ENCODE data around the gene RNF144B. TPM values are rescaled to one million over a fixed set of nuclear protein-coding genes. Genes with fewer than 3 reads are reported as not detected.

Gene RNF144B
- total and polyA plus RNA-seq, 2 experiments from 2014 or later, result 0.48 to 1.1 TPM

DNA sequence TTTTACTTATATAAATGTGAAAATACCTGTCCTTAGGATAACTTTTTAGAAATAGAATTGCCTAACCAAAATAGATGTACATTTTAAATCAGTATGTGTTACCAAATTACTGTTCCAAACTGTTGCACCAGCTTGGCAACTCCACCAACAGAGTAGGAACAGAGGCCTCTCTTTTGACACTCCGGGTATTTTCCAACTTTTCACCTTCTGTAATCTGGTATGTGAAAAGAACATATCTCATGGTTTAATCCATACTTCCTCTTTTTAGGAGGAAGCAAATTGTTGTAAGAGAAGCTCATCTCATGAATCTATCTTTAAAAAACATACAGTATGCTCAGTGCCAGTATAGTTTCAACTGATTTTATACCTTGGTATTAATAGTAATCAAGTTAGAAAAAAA is 24.9 kb downstream of the RNF144B start:
- Histone ChIP-seq H3K9me3 (ENCODE audit: low read depth) (no peaks in the 10 kb centered on the region), H3K4me3 (no peak overlapping the region), H3K27ac (no peak overlapping the region), H3K27me3 (no peaks in the 10 kb centered on the region), H3K4me1 (ENCODE audit: low read depth) (no peaks in the 10 kb centered on the region), H3K36me3 (no peaks in the 10 kb centered on the region)
- TF ChIP-seq, protein P1, sequence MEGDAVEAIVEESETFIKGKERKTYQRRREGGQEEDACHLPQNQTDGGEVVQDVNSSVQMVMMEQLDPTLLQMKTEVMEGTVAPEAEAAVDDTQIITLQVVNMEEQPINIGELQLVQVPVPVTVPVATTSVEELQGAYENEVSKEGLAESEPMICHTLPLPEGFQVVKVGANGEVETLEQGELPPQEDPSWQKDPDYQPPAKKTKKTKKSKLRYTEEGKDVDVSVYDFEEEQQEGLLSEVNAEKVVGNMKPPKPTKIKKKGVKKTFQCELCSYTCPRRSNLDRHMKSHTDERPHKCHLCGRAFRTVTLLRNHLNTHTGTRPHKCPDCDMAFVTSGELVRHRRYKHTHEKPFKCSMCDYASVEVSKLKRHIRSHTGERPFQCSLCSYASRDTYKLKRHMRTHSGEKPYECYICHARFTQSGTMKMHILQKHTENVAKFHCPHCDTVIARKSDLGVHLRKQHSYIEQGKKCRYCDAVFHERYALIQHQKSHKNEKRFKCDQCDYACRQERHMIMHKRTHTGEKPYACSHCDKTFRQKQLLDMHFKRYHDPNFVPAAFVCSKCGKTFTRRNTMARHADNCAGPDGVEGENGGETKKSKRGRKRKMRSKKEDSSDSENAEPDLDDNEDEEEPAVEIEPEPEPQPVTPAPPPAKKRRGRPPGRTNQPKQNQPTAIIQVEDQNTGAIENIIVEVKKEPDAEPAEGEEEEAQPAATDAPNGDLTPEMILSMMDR (IDR thresholded peaks at IDR 0.05; ENCODE audit: low read depth, low read length), result no peak
- no peak for DNase-seq (ENCODE audit: low read depth in 1 of 2, low spot score in 1 of 2)

DNA sequence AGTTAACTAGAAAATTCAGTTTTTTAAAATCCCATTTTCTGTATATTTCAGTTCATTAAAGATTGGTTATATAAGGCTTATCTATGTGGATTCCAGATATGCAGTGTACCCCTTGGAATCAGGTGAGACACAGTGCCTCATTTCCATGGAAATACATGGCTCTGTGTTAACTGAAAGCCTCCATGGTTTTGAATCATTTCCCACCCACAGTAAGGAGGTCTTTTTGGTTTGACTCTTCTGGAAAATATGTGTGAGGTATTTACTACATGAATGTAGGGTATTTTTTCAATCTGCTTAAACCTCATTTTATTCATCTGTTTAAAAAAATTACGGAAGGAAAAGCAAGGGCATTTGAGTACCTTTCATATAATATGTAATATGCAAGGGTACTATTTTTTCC is 25.5 kb downstream of the RNF144B start:
- no peak for DNase-seq (ENCODE audit: low read depth in 1 of 2, low spot score in 1 of 2)
- TF ChIP-seq, protein P1 (IDR thresholded peaks at IDR 0.05; ENCODE audit: low read depth, low read length), result no peak
- no peak overlapping the region for H3K27ac ChIP-seq
- H3K4me1 ChIP-seq (ENCODE audit: low read depth), result no peaks in the 10 kb centered on the region
- no peaks in the 10 kb centered on the region for H3K36me3 ChIP-seq
- no peaks in the 10 kb centered on the region for H3K27me3 ChIP-seq
- H3K4me3 ChIP-seq, result no peak overlapping the region
- no peaks in the 10 kb centered on the region for H3K9me3 ChIP-seq (ENCODE audit: low read depth)

DNA sequence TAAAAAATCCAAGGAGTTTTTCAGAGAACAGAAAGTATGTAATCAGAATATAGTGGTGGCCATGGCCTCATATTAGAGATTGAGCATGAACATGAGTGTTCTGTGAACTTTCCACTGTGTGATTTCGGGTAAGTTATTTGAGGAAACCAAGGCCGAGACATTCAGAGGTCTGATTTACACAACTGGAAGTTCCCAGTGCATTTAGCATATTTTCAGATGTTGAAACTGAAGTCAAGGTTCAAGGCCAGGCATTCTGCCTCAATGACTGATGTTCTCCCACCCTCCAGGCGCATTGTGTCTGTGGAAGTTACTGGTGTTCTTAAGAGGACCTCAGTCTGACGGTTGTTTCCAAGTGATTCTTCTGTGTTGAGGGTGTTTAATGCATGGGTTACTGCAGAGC is 26.2 kb downstream of the RNF144B start:
- Histone ChIP-seq H3K36me3 (no peaks in the 10 kb centered on the region), H3K27ac (no peak overlapping the region), H3K9me3 (ENCODE audit: low read depth) (no peaks in the 10 kb centered on the region), H3K4me3 (no peak overlapping the region), H3K27me3 (no peaks in the 10 kb centered on the region), H3K4me1 (ENCODE audit: low read depth) (no peaks in the 10 kb centered on the region)
- TF ChIP-seq, protein P1 (IDR thresholded peaks at IDR 0.05; ENCODE audit: low read depth, low read length), result no peak
- no peak for DNase-seq (ENCODE audit: low read depth in 1 of 2, low spot score in 1 of 2)

DNA sequence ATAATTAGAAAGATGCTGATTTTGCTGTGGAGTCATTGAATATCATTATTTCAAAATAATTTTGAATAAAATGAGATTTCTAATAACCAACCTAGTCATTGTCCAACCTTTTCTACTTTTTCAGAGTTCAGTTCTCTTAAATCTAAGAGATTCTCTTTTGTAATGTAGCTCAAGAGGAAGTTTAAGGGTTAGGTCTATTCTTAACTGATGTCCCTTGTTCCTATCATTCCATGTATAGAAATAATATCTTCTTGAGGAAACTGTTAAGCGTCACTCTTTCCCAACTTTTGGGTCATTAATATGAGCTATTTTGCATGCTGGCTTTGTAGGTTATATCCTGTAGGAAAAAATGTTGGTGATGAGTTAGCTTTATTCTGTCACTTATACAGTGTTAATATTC is 27.0 kb downstream of the RNF144B start:
- Histone ChIP-seq H3K4me1 (ENCODE audit: low read depth) (no peaks in the 10 kb centered on the region), H3K4me3 (no peak overlapping the region), H3K9me3 (ENCODE audit: low read depth) (no peaks in the 10 kb centered on the region), H3K36me3 (no peaks in the 10 kb centered on the region), H3K27ac (no peak overlapping the region), H3K27me3 (no peaks in the 10 kb centered on the region)
- no peak for DNase-seq (ENCODE audit: low read depth in 1 of 2, low spot score in 1 of 2)
- TF ChIP-seq, protein P1 (IDR thresholded peaks at IDR 0.05; ENCODE audit: low read depth, low read length), result no peak

DNA sequence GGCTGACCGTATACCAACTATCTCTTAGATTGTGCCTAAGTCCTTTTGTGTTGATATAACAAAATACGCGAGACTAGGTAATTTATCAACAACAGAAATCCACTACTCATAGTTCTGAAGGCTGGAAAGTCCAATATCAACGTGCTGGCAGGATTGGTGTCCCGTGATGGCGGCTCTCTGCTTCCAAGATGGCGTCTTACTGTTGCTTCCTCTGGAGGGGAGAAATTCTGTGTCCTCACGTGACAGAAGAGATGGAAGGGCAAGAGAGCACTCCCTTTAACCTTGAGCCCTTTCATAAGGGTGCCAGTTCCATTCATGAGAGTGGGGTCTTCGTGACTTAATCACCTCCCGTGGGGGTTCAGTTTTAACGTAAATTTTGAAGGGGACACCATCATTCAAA is 28.1 kb downstream of the RNF144B start:
- no peaks in the 10 kb centered on the region for H3K4me1 ChIP-seq (ENCODE audit: low read depth)
- DNase-seq (ENCODE audit: low read depth in 1 of 2, low spot score in 1 of 2), result no peak
- H3K36me3 ChIP-seq, result no peaks in the 10 kb centered on the region
- H3K27me3 ChIP-seq, result no peaks in the 10 kb centered on the region
- no peak overlapping the region for H3K4me3 ChIP-seq
- no peaks in the 10 kb centered on the region for H3K9me3 ChIP-seq (ENCODE audit: low read depth)
- no peak overlapping the region for H3K27ac ChIP-seq
- TF ChIP-seq, protein P1 (IDR thresholded peaks at IDR 0.05; ENCODE audit: low read depth, low read length), result no peak

Data from cardiac muscle cell (in vitro differentiated cells and primary cell).